ENCODE results near the gene CD82.

The CD82 gene

GRCh38 chr11:44618561-44619425, 53.3 kb downstream of the CD82 start:
- TF ChIP-seq, protein P1, sequence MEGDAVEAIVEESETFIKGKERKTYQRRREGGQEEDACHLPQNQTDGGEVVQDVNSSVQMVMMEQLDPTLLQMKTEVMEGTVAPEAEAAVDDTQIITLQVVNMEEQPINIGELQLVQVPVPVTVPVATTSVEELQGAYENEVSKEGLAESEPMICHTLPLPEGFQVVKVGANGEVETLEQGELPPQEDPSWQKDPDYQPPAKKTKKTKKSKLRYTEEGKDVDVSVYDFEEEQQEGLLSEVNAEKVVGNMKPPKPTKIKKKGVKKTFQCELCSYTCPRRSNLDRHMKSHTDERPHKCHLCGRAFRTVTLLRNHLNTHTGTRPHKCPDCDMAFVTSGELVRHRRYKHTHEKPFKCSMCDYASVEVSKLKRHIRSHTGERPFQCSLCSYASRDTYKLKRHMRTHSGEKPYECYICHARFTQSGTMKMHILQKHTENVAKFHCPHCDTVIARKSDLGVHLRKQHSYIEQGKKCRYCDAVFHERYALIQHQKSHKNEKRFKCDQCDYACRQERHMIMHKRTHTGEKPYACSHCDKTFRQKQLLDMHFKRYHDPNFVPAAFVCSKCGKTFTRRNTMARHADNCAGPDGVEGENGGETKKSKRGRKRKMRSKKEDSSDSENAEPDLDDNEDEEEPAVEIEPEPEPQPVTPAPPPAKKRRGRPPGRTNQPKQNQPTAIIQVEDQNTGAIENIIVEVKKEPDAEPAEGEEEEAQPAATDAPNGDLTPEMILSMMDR (IDR thresholded peaks at IDR 0.05; ENCODE audit: low read depth, low read length, poor library complexity, severe bottlenecking): no peak
- TF ChIP-seq EZH2phosphoT487 (IDR thresholded peaks at IDR 0.05; ENCODE audit: borderline replicate concordance, low read length): no peak
- H3K9me3 ChIP-seq (ENCODE audit: control insufficient read depth, insufficient read depth, low read length): no peaks in the 10 kb centered on the region

DNA sequence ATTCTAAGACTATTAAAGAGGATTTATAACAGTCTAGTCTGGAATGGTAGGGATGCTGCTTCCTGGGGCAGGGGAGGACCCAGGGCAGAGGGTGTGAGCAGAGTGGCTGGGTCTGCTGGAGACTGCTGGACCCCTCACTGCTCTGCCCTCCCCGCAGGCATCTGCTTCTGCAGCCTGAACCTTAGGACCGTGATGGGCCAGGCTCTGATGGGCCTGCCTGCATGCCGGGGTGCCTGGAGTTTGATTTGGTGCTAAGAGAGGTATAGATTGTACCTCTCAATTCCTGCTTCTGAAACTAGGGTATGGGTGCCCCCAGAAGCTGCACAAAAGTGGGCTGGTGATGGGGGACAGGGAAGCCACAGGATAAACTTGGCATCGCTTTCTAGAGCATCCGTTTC, 54.9 kb downstream of the CD82 start:
- Histone ChIP-seq H3K4me2 (ENCODE audit: low read length) (no peak overlapping the region), H3K79me2 (ENCODE audit: control insufficient read depth, low read length) (no peaks in the 10 kb centered on the region), H4K20me1 (ENCODE audit: control insufficient read depth, insufficient read depth, low read depth, low read length) (no peaks in the 10 kb centered on the region), H3K9me2 (replicated peaks; ENCODE audit: control insufficient read depth, low read length) (no peaks in the 10 kb centered on the region), H3K9me3 (ENCODE audit: control insufficient read depth, insufficient read depth, low read length) (no peaks in the 10 kb centered on the region), H3K27ac (ENCODE audit: low read depth, low read length) (no peak overlapping the region), H3K27me3 (ENCODE audit: control insufficient read depth, low read length) (no peaks in the 10 kb centered on the region), H3K4me1 (ENCODE audit: control insufficient read depth, low read length) (0 out of 2 replicates have a peak, but pooled peaks cover 3% of the 10 kb centered on the region), H3K36me3 (ENCODE audit: control insufficient read depth, low read length) (no peaks in the 10 kb centered on the region), H3K4me3 (ENCODE audit: low read length) (no peak overlapping the region), H3F3A (ENCODE audit: control insufficient read depth, insufficient read depth) (no peaks in the 10 kb centered on the region)
- TF ChIP-seq, protein P1 (IDR thresholded peaks at IDR 0.05; ENCODE audit: low read depth, low read length, poor library complexity, severe bottlenecking): no peak
- no peak for TF ChIP-seq EZH2phosphoT487 (IDR thresholded peaks at IDR 0.05; ENCODE audit: borderline replicate concordance, low read length)

More at GRCh38 chr11:44618561-44619425, 53.3 kb downstream of the CD82 start:
- H3K27me3 ChIP-seq (ENCODE audit: control insufficient read depth, low read length): no peaks in the 10 kb centered on the region
- H3K9me2 ChIP-seq (replicated peaks; ENCODE audit: control insufficient read depth, low read length): no peaks in the 10 kb centered on the region
- H3K36me3 ChIP-seq (ENCODE audit: control insufficient read depth, low read length): no peaks in the 10 kb centered on the region
- no peak overlapping the region for H3K27ac ChIP-seq (ENCODE audit: low read depth, low read length)
- H4K20me1 ChIP-seq (ENCODE audit: control insufficient read depth, insufficient read depth, low read depth, low read length): no peaks in the 10 kb centered on the region
- H3K79me2 ChIP-seq (ENCODE audit: control insufficient read depth, low read length): no peaks in the 10 kb centered on the region
- no peaks in the 10 kb centered on the region for H3F3A ChIP-seq (ENCODE audit: control insufficient read depth, insufficient read depth)
- H3K4me1 ChIP-seq (ENCODE audit: control insufficient read depth, low read length): 0 out of 2 replicates have a peak, but pooled peaks cover 3% of the 10 kb centered on the region
- H3K4me2 ChIP-seq (ENCODE audit: low read length): no peak overlapping the region
- no peak overlapping the region for H3K4me3 ChIP-seq (ENCODE audit: low read length)

GRCh38 chr11:44621140-44621681, 55.7 kb downstream of the CD82 start:
- TF ChIP-seq, protein P1 (IDR thresholded peaks at IDR 0.05; ENCODE audit: low read depth, low read length, poor library complexity, severe bottlenecking): peak; percentile 90
- TF ChIP-seq EZH2phosphoT487 (IDR thresholded peaks at IDR 0.05; ENCODE audit: borderline replicate concordance, low read length): no peak
- H3K79me2 ChIP-seq (ENCODE audit: control insufficient read depth, low read length): no peaks in the 10 kb centered on the region
- no peaks in the 10 kb centered on the region for H3K9me3 ChIP-seq (ENCODE audit: control insufficient read depth, insufficient read depth, low read length)
- H3F3A ChIP-seq (ENCODE audit: control insufficient read depth, insufficient read depth): no peaks in the 10 kb centered on the region
- H3K9me2 ChIP-seq (replicated peaks; ENCODE audit: control insufficient read depth, low read length): no peaks in the 10 kb centered on the region
- H3K4me2 ChIP-seq (ENCODE audit: low read length): no peak overlapping the region
- H3K36me3 ChIP-seq (ENCODE audit: control insufficient read depth, low read length): no peaks in the 10 kb centered on the region
- no peak overlapping the region for H3K4me3 ChIP-seq (ENCODE audit: low read length)
- H3K27ac ChIP-seq (ENCODE audit: low read depth, low read length): no peak overlapping the region
- 0 out of 2 replicates have a peak, but pooled peaks cover 3% of the 10 kb centered on the region for H3K4me1 ChIP-seq (ENCODE audit: control insufficient read depth, low read length)
- H3K27me3 ChIP-seq (ENCODE audit: control insufficient read depth, low read length): no peaks in the 10 kb centered on the region
- no peaks in the 10 kb centered on the region for H4K20me1 ChIP-seq (ENCODE audit: control insufficient read depth, insufficient read depth, low read depth, low read length)

All from DOHH2 (cell line).